ENCODE data around the gene UBE4B.
"Not testable (repeated sequence)": the region's sequence is repeated elsewhere in the genome, so short reads cannot be mapped to it uniquely, and the experiment has no call there.

The UBE4B gene

GRCh38 chr1:10211805-10212410 lies 179.2 kb downstream of the UBE4B start:
- peak overlapping the region in 1 of 2 donors; percentile 77 for H3K27ac Mint-ChIP-seq
- H3K4me3 Mint-ChIP-seq, result peak overlapping the region; percentile 76 to 82
- H3K9me3 Mint-ChIP-seq, result no peaks in the 10 kb centered on the region
- DNase-seq (no peak), ATAC-seq (no peak)
- peaks cover 44% of the 10 kb centered on the region for H3K4me1 Mint-ChIP-seq
- H3K27me3 Mint-ChIP-seq, result no peaks in the 10 kb centered on the region

GRCh38 chr1:10212476-10212875 lies 179.7 kb downstream of the UBE4B start:
- DNase-seq (no peak), ATAC-seq (no peak)
- H3K9me3 Mint-ChIP-seq, result no peaks in the 10 kb centered on the region
- no peak overlapping the region for H3K27ac Mint-ChIP-seq
- peaks cover 48% of the 10 kb centered on the region for H3K4me1 Mint-ChIP-seq
- H3K27me3 Mint-ChIP-seq, result no peaks in the 10 kb centered on the region
- no peak overlapping the region for H3K4me3 Mint-ChIP-seq

- no peak for DNase-seq
- H3K27ac Mint-ChIP-seq, result no peak overlapping the region
- H3K4me1 Mint-ChIP-seq, result peaks cover 56% of the 10 kb centered on the region
- no peaks in the 10 kb centered on the region for H3K9me3 Mint-ChIP-seq
- H3K4me3 Mint-ChIP-seq, result no peak overlapping the region
- no peaks in the 10 kb centered on the region for H3K27me3 Mint-ChIP-seq
- ATAC-seq, result no peak
Observed at GRCh38 chr1:10213186-10213705, 180.5 kb downstream of the UBE4B start.

- Mint-ChIP-seq H3K27ac (no peak overlapping the region), H3K9me3 (no peaks in the 10 kb centered on the region), H3K4me1 (peaks cover 49% of the 10 kb centered on the region), H3K27me3 (no peaks in the 10 kb centered on the region), H3K4me3 (peak overlapping the region; percentile 4 to 27)
- DNase-seq (no peak), ATAC-seq (no peak)
Observed at GRCh38 chr1:10216090-10216749, 183.5 kb downstream of the UBE4B start.

- Mint-ChIP-seq H3K4me1 (peaks cover 35% of the 10 kb centered on the region), H3K27ac (peak overlapping the region in 1 of 2 donors; percentile 76), H3K27me3 (no peaks in the 10 kb centered on the region), H3K4me3 (peak overlapping the region in 1 of 2 donors; percentile 7), H3K9me3 (no peaks in the 10 kb centered on the region)
- no peak for DNase-seq
- peak; percentile 60 for ATAC-seq
Observed at GRCh38 chr1:10217748-10218441, 185.1 kb downstream of the UBE4B start.

- Mint-ChIP-seq H3K4me3 (no peak overlapping the region), H3K27ac (no peak overlapping the region), H3K9me3 (no peaks in the 10 kb centered on the region), H3K4me1 (peaks cover 30% of the 10 kb centered on the region), H3K27me3 (no peaks in the 10 kb centered on the region)
- no peak for ATAC-seq
- no peak for DNase-seq
Observed at GRCh38 chr1:10220200-10220599, 187.4 kb downstream of the UBE4B start.

- not testable (repeated sequence) for ATAC-seq, DNase-seq, H3K27ac Mint-ChIP-seq
Observed at GRCh38 chr1:10220657-10221056, 187.9 kb downstream of the UBE4B start.

GRCh38 chr1:10225573-10225972 lies 192.8 kb downstream of the UBE4B start:
- DNase-seq, result no peak
- Mint-ChIP-seq H3K4me1 (no peaks in the 10 kb centered on the region), H3K27me3 (no peaks in the 10 kb centered on the region), H3K4me3 (no peak overlapping the region), H3K9me3 (no peaks in the 10 kb centered on the region), H3K27ac (no peak overlapping the region)
- no peak for ATAC-seq

More at GRCh38 chr1:10220657-10221056, 187.9 kb downstream of the UBE4B start:
- H3K27me3 Mint-ChIP-seq, H3K4me3 Mint-ChIP-seq, H3K9me3 Mint-ChIP-seq: not testable (repeated sequence)
- peaks cover 27% of the 10 kb centered on the region for H3K4me1 Mint-ChIP-seq

- Mint-ChIP-seq H3K4me3 (no peak overlapping the region), H3K4me1 (no peaks in the 10 kb centered on the region), H3K27me3 (no peaks in the 10 kb centered on the region), H3K9me3 (no peaks in the 10 kb centered on the region), H3K27ac (no peak overlapping the region)
- ATAC-seq (no peak), DNase-seq (no peak)
Observed at GRCh38 chr1:10228528-10228927, 195.8 kb downstream of the UBE4B start.

GRCh38 chr1:10229903-10230302 lies 197.1 kb downstream of the UBE4B start:
- Mint-ChIP-seq H3K9me3 (no peaks in the 10 kb centered on the region), H3K27me3 (no peaks in the 10 kb centered on the region), H3K4me1 (no peaks in the 10 kb centered on the region), H3K4me3 (no peak overlapping the region), H3K27ac (no peak overlapping the region)
- DNase-seq, result no peak
- ATAC-seq, result no peak
